GM12865 (cell line): Measurements from ENCODE around the gene FUT6.

Experiments used
- DNase-seq: peaks from one replicate; pipeline ENCODE4 v3.0.0; 2010; ENCODE audit warnings: low read depth
- H3K4me3 ChIP-seq: 2 replicates; pipeline ENCODE4 v1.5.1; 2011; ENCODE audit warnings: mild to moderate bottlenecking, low read depth, low read length, control low read depth
- CTCF ChIP-seq: IDR thresholded peaks from 2 replicates; pipeline ENCODE4 v1.5.1; 2011; ENCODE audit warnings: low read length, control low read depth, low read depth, inconsistent platforms; ENCODE audit not compliant: insufficient read depth; ENCODE audit errors: missing control alignments

The FUT6 gene

DNA sequence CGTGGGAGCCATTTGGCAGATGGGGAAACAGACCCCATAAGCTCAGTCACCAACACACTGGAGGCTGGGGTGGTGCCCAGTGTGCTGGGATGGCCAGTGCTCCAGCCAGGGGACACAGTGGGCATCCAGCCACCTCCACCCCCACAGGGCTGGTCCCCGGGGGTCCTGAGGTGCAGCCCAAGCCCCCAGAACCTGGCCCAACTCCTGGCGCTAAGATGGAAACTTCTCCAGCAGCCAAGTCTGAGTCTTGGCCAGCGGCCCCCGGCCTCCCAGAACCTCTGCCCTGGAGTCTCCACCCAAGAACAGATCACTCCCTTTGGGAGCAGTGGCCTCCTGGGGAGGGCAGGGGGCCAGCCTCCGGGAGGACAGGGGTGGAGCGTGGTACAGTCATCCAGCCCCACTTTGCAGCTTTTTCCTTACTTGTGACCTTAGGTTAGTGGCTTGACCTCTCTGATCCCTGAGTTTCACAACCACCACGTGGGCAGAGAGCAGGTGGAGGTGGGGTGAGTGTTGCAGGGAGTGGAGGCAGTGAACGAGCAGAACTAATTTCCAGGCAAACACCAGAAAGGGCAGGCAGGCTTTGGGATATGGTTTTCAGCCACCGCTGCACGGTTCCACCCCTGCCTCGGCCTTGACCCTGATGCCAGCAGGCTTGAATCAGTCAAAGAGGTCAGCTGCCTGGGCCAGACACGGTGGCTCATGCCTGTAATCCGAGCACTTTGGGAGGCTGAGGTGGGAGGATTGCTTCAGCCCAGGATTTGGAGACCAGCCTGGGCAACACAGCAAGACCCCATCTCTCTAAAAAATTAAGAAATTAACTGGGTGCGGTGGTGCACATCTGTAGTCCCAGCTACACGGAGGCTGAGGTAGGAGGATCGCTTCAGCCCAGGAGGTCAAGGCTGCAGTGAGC is 38.9 kb downstream of the FUT6 start:
- TF ChIP-seq CTCF, result no peak
- no peak for DNase-seq
- H3K4me3 ChIP-seq, result no peak overlapping the region

- H3K4me3 ChIP-seq, result no peak overlapping the region
- no peak for TF ChIP-seq CTCF
- no peak for DNase-seq
Observed at GRCh38 chr19:5799247-5800241, 40.0 kb downstream of the FUT6 start.

DNA sequence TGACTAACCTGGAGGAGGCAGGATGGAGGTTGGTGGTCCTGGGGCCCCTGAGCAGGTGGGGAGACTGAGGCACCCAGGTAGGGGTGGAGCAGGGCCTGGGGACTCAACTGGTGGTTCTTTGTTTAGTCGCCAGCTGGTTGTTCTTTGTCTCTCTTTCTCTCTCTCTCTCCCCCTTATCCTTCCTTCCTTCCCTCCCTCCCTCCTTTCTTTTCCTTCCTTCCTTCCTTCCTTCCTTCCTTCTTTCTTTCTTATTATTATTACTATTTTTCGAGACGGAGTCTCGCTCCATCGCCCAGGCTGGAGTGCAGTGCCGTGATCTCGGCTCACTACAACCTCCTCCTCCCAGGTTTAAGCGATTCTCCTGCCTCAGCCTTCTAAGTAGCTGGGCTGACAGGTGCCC is 41.3 kb downstream of the FUT6 start:
- H3K4me3 ChIP-seq, result no peak overlapping the region
- no peak for TF ChIP-seq CTCF

DNA sequence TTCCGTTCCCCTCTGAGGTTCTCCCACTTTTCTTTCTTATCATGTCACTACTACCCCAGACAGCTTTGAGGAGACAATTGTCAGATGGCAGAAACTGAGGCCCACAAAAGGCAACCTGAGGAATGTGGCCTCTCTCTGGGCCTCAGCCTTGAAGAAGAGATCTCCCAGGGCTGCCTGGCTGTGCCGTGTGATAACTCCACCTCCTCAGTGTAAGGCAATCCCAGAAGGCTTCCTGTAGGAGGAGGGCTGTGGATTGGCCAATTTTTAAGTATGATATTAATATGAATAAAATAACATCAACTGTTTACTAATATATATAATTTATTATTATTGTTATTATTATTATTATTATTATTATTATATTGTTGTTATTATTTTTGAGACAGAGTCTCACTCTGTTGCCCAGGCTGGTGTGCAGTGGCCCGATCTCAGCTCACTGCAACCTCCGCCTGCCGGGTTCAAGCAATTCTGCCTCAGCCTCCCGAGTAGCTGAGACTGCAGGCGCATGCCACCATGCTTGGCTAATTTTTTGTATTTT is 44.1 kb downstream of the FUT6 start:
- DNase-seq, result no peak
- no peak for TF ChIP-seq CTCF
- no peak overlapping the region for H3K4me3 ChIP-seq

More for the DNA sequence above, 41.3 kb downstream of the FUT6 start:
- no peak for DNase-seq

DNA sequence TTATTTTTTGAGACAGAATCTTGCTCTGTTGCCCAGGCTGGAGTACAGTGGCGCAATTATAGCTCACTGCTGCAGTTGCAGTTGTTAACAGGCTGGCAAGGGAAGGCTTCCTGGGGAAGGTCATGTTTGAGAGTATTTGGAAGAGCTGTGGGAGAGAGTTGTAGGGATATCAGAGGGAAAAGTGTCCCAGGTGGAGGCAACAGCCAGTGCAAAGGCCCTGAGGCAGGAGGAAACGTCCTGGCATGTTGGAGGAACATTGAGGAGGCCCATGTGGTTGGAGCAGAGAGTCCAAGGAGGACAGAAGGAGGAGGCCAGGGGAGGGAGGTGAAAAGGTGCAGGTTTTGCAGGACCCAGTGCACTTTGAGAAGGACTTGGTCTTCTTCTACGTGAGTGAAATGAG is 46.3 kb downstream of the FUT6 start:
- TF ChIP-seq CTCF, result no peak
- no peak for DNase-seq

GRCh38 chr19:5792224-5792623 is 47.3 kb downstream of the FUT6 start:
- no peak for TF ChIP-seq CTCF
- no peak for DNase-seq
- no peak overlapping the region for H3K4me3 ChIP-seq

More for the DNA sequence above, 46.3 kb downstream of the FUT6 start:
- H3K4me3 ChIP-seq, result no peak overlapping the region
